Epidermal melanocyte (primary cell): ENCODE measurements around the gene TMCO1.
"Not testable (repeated sequence)": the region's sequence is repeated elsewhere in the genome, so short reads cannot be mapped to it uniquely, and the experiment has no call there.

Experiments
- DNase-seq: peaks from one replicate; pipeline ENCODE4 v3.0.0; 2011; ENCODE audit warnings: low spot score; ENCODE audit not compliant: insufficient read length

Gene TMCO1

DNA sequence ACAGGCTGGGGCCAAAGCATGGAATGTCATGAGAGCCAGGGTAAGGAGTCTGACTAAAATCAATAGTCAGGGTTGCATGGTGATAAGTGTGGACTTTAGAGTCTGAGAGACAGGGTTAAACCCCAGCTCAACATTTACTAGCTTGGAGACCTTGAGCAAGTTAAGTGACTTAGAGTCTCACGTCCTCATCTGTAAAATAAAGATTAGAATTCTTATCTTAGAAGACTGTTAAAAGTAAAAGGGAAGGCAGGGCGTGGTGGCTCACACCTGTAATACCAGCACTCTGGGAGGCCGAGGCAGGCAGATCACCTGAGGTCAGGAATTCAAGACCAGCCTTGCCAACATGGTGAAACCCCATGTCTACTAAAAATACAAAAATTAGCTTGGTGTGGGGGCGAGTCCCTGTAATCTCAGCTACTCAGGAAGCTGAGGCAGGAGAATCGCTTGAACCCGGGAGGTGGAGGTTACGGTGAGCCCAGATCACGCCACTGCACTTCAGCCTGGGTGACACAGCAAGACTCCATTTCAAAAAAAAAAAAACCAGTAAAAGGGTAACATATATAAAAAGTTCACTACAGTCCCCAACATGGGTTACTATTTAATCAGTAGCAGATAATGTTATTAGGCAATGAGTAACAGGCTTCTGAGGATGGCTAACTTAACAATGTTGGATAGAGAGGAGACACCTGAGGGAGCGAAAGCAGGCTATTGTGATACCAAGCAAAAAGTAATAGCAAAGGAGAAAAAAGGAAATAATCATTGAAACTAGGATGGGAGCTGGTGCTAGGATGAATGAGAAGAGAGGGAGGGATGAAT lies 20.8 kb downstream of the TMCO1 start:
- DNase-seq: no peak

DNA sequence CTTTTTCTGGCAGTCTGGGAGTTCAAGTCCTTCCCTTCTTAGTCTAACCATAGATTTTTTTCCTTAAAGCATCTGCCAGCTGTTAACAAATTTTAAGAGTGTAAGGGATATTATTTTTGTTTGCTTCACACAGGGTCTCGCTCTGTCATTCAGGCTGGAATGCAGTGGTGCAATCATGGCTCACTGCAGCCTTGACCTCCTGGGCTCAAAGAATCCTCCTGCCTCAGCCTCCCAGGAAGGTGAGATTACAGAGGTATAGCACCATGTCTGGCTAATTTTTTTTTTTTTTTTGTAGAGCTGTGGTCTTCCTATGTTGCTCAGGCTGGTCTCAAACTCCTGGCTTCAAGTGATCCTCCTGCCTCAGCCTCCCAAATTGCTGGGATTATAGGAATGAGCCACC lies 23.8 kb downstream of the TMCO1 start:
- not testable (repeated sequence) for DNase-seq

DNA sequence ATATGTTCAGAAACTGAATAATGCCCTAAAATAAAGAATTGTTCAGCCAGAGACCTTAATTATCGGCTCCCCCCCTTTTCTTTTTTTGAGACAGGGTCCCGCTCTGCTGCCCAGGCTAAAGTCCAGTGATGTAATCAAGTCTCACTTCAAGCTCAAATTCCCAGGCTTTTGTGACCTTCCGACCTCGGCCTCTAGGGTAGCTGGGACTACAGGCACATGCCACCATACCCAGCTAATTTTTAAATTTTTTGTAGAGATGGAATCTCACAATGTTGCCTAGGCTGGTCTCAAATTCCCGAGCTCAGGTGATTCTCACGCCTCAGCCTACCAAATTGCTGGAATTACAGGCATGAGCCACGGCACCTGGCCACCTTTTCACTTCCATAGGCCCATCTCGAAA lies 26.5 kb downstream of the TMCO1 start:
- DNase-seq: no peak

DNA sequence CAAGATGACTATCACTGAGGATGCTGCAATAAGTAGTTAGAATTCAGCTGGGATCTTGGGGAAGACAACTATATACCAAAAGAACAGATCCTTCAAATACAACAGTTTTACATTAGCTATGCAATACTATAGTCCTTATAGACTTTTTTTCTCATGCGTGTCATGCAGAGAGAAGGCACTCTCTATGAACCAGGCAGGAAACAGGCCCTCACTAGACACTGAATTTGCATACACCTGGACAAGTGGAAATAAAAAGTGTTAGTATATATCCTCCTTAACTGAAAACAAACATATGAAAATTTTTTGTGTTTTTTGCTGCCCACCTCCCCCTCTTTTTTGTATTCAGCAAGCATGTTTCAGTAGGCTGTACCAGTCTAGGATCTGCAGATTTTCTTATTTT lies 29.9 kb downstream of the TMCO1 start:
- DNase-seq: no peak

DNA sequence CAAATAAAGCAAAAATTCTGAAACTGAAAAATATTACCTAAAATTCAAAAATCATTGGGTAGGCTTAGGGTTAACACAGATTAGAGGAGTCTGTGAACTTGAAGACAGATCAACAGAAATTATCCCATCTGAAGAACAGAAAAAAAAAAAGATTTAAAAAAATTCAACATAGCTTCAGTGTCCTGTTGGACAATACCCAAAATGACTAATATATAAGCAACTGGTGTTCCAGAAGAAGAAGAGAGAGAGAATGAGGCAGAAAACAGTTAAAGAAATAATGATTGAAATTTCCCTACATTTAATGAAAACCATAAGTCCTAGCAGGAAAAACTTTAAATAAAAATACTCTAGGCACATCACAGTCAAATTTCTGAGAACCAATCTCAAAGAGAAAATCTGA lies 31.5 kb downstream of the TMCO1 start:
- DNase-seq: no peak

DNA sequence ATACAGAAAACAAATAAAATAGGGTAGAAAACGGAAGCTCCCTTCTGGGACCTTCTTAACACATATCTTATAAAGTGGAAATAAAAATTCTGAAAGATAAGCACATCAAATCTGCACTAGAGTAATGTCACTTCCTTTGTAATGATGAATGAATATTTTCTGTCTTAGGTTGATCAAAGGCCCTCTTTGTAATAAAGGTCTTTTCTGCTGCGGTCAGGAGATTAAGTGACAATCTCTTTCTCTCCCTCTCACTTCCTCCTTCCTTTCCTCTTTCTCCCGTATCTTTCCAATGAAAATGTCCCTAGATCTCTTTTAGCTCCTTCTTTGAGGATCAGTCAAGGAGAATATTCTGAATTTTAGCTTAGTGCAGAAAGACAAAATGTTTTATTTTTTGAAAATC lies 33.8 kb downstream of the TMCO1 start:
- DNase-seq: no peak

DNA sequence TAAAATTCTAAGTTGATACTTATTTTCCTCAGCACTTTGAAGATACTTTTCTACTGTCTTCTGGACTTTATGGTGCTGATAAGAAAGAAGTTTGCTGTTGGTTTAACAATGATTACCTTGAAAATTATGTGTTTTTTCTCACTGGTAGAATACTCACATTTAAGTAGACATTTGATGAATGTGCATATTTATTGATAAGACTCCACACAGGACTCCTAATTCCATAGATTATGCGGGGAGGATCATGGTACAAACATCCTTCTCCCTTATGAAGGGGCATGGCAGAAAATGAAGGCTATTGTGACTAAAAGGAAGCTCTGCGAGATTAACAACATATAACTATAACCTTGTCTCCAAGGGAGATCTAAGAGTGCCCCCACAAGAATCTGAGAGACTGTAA lies 41.8 kb downstream of the TMCO1 start:
- DNase-seq: no peak

DNA sequence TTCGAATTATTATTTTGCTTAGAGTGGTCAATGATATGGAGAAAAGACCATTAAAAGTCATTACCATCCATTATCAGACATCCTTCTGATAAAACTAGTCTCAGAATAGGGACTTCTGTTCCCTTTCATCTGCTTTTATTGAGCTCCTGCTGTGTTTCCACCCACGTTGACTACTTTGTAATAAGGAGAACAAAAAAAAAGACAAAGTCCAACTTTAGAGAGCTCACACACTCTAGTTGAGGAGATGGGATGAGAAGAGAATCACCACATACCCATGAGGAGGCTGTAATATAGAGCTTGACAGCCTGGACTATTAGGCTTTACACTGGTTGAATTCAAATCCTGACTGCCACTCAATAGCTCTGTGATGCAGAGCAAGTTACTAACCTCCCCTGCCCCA lies 42.5 kb downstream of the TMCO1 start:
- no peak for DNase-seq

DNA sequence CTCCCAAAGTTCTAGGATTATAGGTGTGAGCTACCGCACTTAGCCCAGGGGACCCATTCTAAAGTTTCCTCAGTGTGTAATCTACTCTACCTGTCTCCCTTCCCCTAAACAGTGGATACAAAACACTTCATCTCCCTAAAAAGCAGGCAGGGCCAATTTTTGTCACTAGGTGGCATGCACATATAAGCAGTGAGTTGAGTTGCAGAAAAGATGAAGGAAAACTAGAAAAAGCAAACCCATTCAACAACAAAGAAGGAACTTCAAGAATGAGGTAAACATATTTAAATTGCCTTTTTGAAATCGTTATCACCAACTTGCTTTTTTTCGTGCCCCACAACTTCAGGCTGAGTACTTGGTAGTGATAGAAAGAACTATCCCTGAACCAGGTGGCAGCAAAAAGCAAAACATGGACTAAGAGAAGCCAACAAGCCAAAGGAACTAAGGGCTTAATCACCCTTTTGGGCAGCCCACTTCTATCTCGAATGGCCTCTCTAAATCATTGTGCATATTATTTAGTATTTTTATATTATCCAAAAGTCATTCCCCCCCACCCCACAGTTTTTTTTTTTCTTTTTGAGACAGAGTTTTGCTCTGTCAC lies 50.7 kb downstream of the TMCO1 start:
- DNase-seq: peak; percentile 45

DNA sequence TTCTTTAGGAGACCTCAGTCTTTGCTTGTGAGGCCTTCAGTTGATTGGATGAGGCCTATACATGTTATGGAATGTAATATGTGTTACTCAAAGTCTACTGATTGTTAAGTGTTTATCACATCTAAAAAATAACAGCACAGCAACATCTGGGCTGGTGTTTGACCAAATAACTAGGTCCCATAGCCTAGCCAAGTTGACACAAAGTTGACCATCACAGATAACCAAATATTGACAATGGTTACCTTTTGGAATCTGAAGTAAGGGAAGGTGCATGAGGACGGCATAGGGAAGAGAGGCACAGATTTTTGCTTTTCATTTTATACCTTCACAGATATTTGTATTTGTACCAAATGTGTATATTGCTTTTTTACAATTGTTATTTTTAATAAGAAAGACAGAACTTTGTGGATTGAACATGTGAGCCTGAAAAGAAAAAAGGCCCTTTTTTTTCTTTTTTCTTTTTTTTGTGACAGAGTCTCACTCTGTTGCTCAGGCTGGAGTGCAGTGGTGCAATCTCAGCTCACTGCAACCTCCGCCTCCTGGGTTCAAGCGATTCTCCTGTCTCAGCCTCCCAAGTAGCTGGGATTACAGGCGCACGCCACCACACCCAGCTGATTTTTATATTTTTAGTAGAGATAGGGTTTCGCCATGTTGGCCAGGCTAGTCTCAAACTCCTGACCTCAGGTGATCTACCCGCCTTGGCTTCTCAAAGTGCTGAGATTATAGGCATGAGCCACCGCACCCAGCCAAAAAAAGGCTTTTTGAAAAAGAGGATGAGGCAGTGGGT lies 52.2 kb downstream of the TMCO1 start:
- not testable (repeated sequence) for DNase-seq

DNA sequence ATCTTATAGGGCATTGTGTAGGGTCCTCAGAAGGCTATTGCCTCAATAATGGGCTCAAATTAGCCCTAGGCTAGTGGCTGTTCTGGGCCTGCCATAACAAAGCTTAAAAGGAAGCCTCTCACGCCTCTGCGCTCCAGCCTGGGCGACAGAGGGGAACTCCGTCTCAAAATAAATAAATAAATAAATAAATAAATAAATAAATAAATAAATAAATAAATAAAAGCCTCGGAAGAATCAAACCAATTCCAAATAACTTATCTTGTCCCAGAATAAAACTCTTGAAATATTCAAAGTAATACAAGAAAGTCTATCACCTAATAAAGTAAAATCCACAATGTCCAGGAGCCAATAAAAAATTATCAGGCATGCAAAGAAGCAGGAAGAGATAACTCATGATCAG lies 55.9 kb downstream of the TMCO1 start:
- no peak for DNase-seq

DNA sequence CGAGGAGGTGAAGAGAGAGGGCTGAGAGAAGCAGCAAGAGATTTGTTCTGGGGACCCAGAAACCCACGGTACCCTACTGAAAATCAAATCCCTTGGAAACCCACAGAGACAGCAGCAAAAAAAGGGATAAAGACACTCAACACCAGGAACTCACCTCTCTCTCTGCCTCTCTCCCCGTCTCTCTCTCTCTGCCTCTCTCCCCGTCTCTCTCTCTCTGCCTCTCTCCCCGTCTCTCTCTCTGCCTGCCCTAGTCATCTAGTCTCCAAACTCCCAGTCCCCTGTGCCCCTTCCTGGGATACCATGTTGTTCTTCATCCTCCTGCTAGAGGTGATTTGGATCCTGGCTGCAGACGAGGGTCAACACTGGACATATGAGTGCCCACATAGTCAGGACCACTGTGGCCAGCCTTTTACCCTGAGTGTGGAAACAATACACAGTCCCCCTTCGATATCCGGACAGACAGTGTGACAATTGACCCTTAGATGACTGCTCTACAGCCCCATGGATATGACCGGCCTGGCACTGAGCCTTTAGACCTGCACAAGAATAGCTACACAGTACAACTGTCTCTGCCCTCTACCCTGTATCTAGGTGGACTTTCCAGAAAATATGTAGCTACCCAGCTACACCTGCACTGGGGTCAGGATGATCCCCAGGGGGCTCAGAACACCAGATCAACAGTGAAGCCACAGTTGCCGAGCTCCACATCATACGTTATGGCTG lies 60.5 kb downstream of the TMCO1 start:
- DNase-seq: no peak

DNA sequence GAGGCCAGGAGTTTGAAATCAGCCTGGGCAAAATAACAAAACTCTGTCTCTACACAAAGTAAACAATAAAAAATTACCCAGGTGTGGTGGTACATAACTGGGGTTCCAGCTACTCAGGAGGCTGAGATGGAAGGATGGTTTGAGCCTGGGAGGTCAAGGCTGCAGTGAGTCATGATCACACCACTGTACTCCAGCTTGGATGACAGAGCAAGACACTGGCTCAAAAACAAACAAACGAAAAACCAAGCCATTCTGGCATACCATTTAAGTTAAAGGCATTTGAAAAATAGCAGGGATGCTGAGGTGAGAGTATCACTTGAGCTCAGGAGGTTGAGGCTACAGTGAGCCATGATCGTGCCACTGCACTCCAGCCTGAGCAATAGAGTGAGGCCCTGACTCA lies 65.0 kb downstream of the TMCO1 start:
- no peak for DNase-seq

DNA sequence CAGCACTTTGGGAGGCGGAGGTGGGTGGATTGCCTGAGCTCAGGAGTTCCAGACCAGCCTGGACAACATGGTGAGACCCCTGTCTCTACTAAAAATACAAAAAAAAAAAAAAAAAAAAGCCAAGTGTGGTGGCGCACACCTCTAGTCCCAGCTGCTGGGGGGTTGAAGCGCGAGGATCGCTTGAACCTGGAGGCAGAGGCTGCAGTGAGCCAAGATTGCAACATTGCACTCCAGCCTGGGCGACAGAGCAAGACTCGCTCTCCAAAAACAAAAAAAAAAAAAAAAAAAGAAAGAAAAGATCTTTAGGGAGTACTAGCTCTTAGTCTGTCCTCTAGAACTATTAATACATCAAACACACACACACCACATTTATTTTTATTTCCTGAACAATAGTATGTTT lies 66.7 kb downstream of the TMCO1 start:
- DNase-seq: not testable (repeated sequence)

DNA sequence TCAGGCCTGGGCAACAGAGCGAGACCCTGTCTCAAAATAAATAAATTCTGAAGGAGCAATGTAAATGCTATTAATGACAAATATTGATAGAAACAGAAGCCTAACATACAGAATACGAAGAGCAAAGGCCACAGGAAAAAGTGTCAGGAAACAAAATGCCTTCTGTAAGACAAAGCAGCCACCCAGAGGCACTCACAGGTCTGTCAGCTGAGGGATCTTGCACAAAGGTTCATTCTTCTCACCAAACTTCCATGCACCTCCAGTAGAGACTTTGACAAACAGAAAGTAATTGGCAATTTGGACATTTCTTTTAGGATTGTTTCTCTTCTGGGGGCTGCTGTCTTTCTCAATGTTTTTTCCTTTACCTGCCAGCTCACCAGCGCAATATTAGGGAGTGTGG lies 69.1 kb downstream of the TMCO1 start:
- no peak for DNase-seq

DNA sequence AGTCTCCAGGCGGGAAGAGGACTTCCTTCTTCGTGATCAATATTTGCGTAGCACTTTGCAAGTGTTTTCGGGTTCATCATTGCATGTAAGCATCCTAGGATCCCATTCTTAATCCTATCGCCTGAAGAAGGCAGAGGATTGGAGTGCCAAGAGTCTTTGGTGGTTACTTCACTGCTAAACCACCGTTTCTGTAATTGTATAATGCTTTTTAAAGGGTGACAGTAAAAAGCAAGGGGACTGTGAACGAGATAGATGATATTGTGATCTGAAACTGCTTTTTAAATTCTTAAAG lies 70.0 kb downstream of the TMCO1 start:
- DNase-seq: no peak

DNA sequence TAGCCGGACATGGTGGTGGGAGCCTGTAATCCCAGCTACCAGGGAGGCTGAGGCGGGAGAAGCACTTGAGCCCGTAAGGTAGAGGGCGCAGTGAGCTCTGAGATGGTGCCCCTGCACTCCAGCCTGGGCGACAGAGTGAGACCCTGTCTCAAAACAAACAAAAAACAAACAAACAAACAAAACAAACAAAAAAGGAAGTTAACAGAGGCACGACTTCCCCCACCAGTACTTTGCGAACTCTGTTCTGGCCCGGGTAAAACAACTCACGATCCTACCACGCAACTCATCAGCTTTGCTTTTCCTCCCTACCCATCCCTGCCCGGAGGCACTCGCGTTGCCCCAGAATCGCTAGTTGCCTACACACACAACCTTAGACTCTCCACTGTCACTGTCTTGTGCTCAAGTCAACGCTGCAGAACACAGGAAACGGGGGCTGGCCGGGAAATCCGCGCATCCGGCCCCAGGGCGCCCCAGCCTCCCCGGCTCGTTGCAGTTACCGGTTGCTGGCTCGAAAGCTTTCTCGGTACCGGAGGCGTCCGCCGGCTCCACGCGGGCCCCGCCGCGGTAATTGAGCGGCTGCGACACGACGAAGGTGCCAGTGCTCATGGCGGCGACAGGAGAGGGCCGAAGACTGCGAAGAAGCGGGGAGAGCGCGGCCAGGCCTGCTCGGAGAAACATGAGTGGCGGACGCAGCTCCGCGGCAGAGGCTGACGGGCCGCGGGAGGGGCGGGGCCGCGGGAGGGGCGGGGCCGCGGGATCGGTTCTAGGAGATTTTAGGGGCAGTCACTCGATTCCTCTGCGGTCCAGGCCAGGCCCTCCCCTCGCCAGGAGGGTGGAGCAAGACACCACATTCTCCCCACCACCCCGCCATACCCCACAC lies 70.5 kb downstream of the TMCO1 start, which contains the start of gene ALDH9A1:
Gene ALDH9A1 (minus strand): TSS at position 682 of the 880 bp plus-strand sequence. CDS start 4 bp downstream, at position 678.
- peak; percentile 78 for DNase-seq

DNA sequence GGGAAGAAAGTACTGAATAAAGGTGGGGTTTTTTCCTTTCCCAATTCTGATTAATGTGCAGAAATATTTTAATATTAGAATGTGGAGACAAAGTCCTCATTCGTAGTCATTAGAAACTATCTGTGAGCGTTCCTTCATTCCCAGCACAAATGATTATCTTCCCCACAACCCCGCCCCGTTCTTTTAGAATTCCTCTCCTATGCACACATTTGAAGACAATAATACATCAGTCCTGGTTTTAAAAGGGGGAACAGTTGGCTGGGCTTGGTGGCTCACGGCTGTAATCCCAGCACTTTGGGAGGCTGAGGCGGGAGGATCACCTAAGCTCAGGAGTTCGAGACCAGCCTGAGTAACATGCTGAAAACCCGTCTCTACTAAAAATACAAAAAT lies 71.2 kb downstream of the TMCO1 start:
- DNase-seq: no peak

DNA sequence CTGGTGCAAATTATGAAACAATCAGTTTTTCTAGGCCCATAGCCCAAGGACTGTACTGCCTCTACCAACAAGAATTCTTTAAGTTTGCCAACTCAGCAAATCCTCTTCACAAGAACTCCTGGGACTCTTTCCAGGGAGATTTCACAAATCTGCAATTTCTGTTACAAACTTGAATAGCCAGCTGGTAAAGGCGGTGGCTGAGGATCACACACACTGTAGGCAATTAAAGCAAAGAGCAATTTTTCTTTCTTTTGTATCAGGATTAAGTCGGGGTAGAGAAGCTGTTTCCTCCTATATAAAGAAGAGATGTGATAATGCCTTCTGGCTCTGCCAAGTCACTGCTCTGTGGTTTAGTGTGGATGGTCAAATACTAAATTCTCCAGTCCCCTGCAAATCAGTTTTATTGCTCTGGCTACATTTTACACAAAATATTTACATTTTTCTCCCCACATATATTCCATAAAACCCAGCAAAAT lies 72.0 kb downstream of the TMCO1 start:
- no peak for DNase-seq

DNA sequence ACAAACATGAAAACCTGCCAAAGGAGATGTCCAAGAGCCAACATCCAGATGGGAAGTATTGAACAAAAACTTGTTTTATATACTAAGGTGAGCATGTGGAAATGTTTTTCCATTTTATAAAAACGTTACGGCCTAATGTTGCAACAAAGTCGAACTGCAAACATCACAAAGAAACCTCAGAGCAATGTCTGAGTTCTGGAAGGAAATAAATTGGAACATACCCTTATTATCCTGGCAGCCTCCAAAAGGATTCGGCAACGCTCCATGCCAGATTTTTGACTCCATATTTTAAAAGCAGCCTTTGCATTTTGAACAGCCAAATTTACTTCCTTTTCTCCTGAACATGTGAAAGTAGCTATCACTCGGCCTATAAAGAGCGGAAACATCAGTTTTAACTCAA lies 73.6 kb downstream of the TMCO1 start:
- no peak for DNase-seq

DNA sequence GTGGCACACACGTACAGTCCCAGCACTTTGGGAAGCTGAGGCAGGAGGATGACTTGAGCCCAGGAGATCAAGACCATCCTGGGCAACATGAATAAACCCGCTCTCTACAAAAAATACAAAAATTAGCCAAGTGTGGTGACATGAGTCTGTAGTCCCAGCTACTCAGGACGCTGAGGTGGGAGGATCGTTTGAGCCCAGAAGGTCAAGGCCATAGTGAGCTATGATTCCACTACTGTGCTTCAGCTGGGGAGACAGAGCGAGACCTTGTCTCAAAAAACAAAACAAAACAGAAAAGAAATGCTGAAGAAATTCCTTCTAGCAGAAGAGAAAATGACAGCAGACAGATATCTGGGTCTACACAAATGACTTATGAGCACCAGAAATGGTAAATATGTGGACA lies 80.6 kb downstream of the TMCO1 start:
- no peak for DNase-seq
